H1 (cell line): Measurements from ENCODE around the gene LIPF. TPM values are rescaled to one million over a fixed set of nuclear protein-coding genes. Genes with fewer than 3 reads are reported as not detected.

Experiments
- CTCF ChIA-PET: fragments of 300-600 bp; sonication (Branson Sonifier 250); formaldehyde crosslinking; loops from one replicate; lab custom pipeline; 2021; ENCODE audit not compliant: partially characterized antibody; lab: Charles Lee
- POLR2A ChIA-PET: fragments of 300-600 bp; sonication (Branson Sonifier 250); formaldehyde crosslinking; loops from one replicate; lab custom pipeline; 2021; ENCODE audit warnings: inconsistent platforms; ENCODE audit not compliant: partially characterized antibody; lab: Charles Lee
- DNase-seq, 2 experiments: peaks; one replicate each; pipeline versions ENCODE4 v3.0.0 to v3.0.0-alpha.2; 2010 to 2022; ENCODE audit warnings: low spot score in 2 of 2, low read depth in 1 of 2, mixed read lengths in 1 of 2
- FAIRE-seq: peaks from 2 replicates; lab custom pipeline; 2011; peaks lifted over from hg19 to GRCh38; lab: Jason Lieb, UNC
- H2AFZ ChIP-seq: 2 replicates; pipeline ENCODE4 v1.8.1; 2012; ENCODE audit warnings: low read length, inconsistent platforms
- H2AK5ac ChIP-seq: 2 replicates; pipeline ENCODE4 v1.6.1; 2013; ENCODE audit warnings: low read depth, low read length
- H2BK120ac ChIP-seq: replicated peaks from 2 replicates; pipeline ENCODE3; 2013; ENCODE audit warnings: low read depth, low read length, inconsistent platforms
- H2BK12ac ChIP-seq: 2 replicates; pipeline ENCODE4 v1.6.1; 2013; ENCODE audit warnings: low read depth, low read length
- H2BK15ac ChIP-seq: 2 replicates; pipeline ENCODE4 v1.6.1; 2013; ENCODE audit warnings: low read length
- H2BK20ac ChIP-seq: 2 replicates; pipeline ENCODE4 v1.6.1; 2013; ENCODE audit warnings: low read length
- H2BK5ac ChIP-seq: 2 replicates; pipeline ENCODE4 v1.6.1; 2013; ENCODE audit warnings: low read depth, low read length
- H3K14ac ChIP-seq: 2 replicates; pipeline ENCODE4 v1.6.1; 2013; ENCODE audit warnings: inconsistent platforms; ENCODE audit not compliant: insufficient read length
- H3K18ac ChIP-seq: 2 replicates; pipeline ENCODE4 v1.6.1; 2013; ENCODE audit warnings: low read length; ENCODE audit errors: extremely low read depth
- H3K23ac ChIP-seq: 2 replicates; pipeline ENCODE4 v1.6.1; 2013; ENCODE audit warnings: inconsistent platforms; ENCODE audit not compliant: insufficient read length
- H3K23me2 ChIP-seq: 2 replicates; pipeline ENCODE4 v1.6.1; 2013; ENCODE audit warnings: low read depth, low read length
- H3K27ac ChIP-seq: 2 replicates; pipeline ENCODE4 v1.6.1; 2011; ENCODE audit warnings: low read depth, low read length, inconsistent platforms
- H3K27me3 ChIP-seq, 4 experiments: replicated peaks in 1 of 4; 1 replicate in 1 of 4; 2 replicates in 3 of 4; pipeline versions ENCODE4 v1.6.1 to v1.8.1; 2011 to 2013; ENCODE audit warnings: low read length in 3 of 4, mild to moderate bottlenecking in 3 of 4, inconsistent platforms in 2 of 4, mixed read lengths in 2 of 4, moderate library complexity in 1 of 4; ENCODE audit not compliant: control insufficient read depth in 3 of 4, insufficient read depth in 3 of 4; ENCODE audit errors: extremely low read depth in 1 of 4
- H3K36me3 ChIP-seq, 4 experiments: 2 replicates each; pipeline versions ENCODE4 v1.6.1 to v1.8.1; 2011 to 2013; ENCODE audit warnings: mild to moderate bottlenecking in 4 of 4, low read length in 3 of 4, moderate library complexity in 2 of 4, control low read depth in 1 of 4, inconsistent platforms in 1 of 4; ENCODE audit not compliant: insufficient read depth in 4 of 4, control insufficient read depth in 2 of 4
- H3K4ac ChIP-seq: replicated peaks from 2 replicates; pipeline ENCODE3; 2013; ENCODE audit warnings: low read length, low read depth, mixed read lengths, inconsistent platforms; ENCODE audit not compliant: insufficient read length
- H3K4me1 ChIP-seq, 4 experiments: replicated peaks in 1 of 4; 1 replicate in 1 of 4; 2 replicates in 3 of 4; pipeline versions ENCODE4 v1.6.1 to v1.8.1; 2011 to 2013; ENCODE audit warnings: low read length in 3 of 4, inconsistent platforms in 2 of 4, mixed read lengths in 1 of 4; ENCODE audit not compliant: insufficient read depth in 4 of 4, control insufficient read depth in 3 of 4
- H3K4me2 ChIP-seq, 2 experiments: 2 replicates each; pipeline versions ENCODE4 v1.6.1 to v1.8.1; 2011 to 2013; ENCODE audit warnings: low read depth in 2 of 2, low read length in 2 of 2, control low read depth in 1 of 2, inconsistent platforms in 1 of 2, mild to moderate bottlenecking in 1 of 2; ENCODE audit not compliant: insufficient read depth in 1 of 2
- H3K4me3 ChIP-seq, 4 experiments: fragments of 200-600, 300-600 bp in 1 of 4; sonication (generic), shearing (Covaris generic), sonication (Bioruptor Twin) in 1 of 4; 2 replicates each; pipeline versions ENCODE4 v1.5.1 to v1.8.1; 2011 to 2016; ENCODE audit warnings: low read length in 4 of 4, low read depth in 3 of 4, control low read depth in 2 of 4, inconsistent platforms in 2 of 4, mild to moderate bottlenecking in 2 of 4, mixed read lengths in 1 of 4, moderate library complexity in 1 of 4; ENCODE audit not compliant: insufficient read depth in 2 of 4; ENCODE audit errors: extremely low read depth in 1 of 4
- H3K56ac ChIP-seq: replicated peaks from 2 replicates; pipeline ENCODE3; 2013; ENCODE audit warnings: low read depth, mild to moderate bottlenecking, mixed read lengths, low read length, inconsistent platforms; ENCODE audit not compliant: insufficient read length
- H3K79me1 ChIP-seq: 2 replicates; pipeline ENCODE4 v1.6.1; 2013; ENCODE audit warnings: low read depth, low read length, control low read depth
- H3K79me2 ChIP-seq, 2 experiments: 2 replicates each; pipeline versions ENCODE4 v1.6.1 to v1.8.1; 2012 to 2013; ENCODE audit warnings: low read length in 2 of 2, mild to moderate bottlenecking in 2 of 2, inconsistent platforms in 1 of 2; ENCODE audit not compliant: insufficient read depth in 2 of 2, control insufficient read depth in 1 of 2
- H3K9ac ChIP-seq, 4 experiments: replicated peaks in 1 of 4; 1 replicate in 1 of 4; 2 replicates in 3 of 4; pipeline versions ENCODE4 v1.6.1 to v1.8.1; 2011 to 2013; ENCODE audit warnings: low read depth in 3 of 4, low read length in 3 of 4, control low read depth in 2 of 4, mild to moderate bottlenecking in 2 of 4, moderate library complexity in 2 of 4, inconsistent platforms in 1 of 4; ENCODE audit errors: extremely low read depth in 1 of 4
- H3K9me3 ChIP-seq, 2 experiments: 2 replicates each; pipeline versions ENCODE4 v1.6.1 to v1.8.1; 2012 to 2013; ENCODE audit warnings: mild to moderate bottlenecking in 2 of 2, moderate library complexity in 2 of 2, control low read depth in 1 of 2, inconsistent platforms in 1 of 2, low read depth in 1 of 2, low read length in 1 of 2, mixed read lengths in 1 of 2; ENCODE audit not compliant: insufficient read depth in 2 of 2
- H4K20me1 ChIP-seq, 2 experiments: replicated peaks in 1 of 2; 2 replicates each; pipeline versions ENCODE3 to v1.8.1; 2011 to 2013; ENCODE audit warnings: inconsistent platforms in 2 of 2, low read length in 2 of 2, mild to moderate bottlenecking in 1 of 2; ENCODE audit not compliant: insufficient read depth in 2 of 2, control insufficient read depth in 1 of 2
- H4K5ac ChIP-seq: 2 replicates; pipeline ENCODE4 v1.6.1; 2013; ENCODE audit warnings: low read length, low read depth, mixed read lengths, inconsistent platforms; ENCODE audit not compliant: insufficient read length
- H4K8ac ChIP-seq: 2 replicates; pipeline ENCODE4 v1.8.0; 2013; ENCODE audit warnings: mild to moderate bottlenecking, moderate library complexity, low read length, inconsistent platforms; ENCODE audit not compliant: insufficient read depth; ENCODE audit errors: extremely low read depth
- H4K91ac ChIP-seq: replicated peaks from 2 replicates; pipeline ENCODE3; 2013; ENCODE audit warnings: low read length, mixed read lengths, inconsistent platforms; ENCODE audit not compliant: insufficient read length
- CHD2 ChIP-seq: IDR thresholded peaks from 2 replicates; pipeline ENCODE4 v1.6.1; 2012; ENCODE audit warnings: low read length, improper control_type of control experiment
- POLR2A ChIP-seq, 2 experiments: IDR thresholded peaks; 1 replicate in 1 of 2; 2 replicates in 1 of 2; pipeline ENCODE4 v1.6.1; 2011; ENCODE audit warnings: low read depth in 2 of 2, low read length in 2 of 2, mild to moderate bottlenecking in 2 of 2; ENCODE audit errors: control extremely low read depth in 1 of 2
- POLR2AphosphoS5 ChIP-seq: IDR thresholded peaks from 2 replicates; pipeline ENCODE4 v1.6.1; 2011; ENCODE audit warnings: low read depth, low read length
- SP4 ChIP-seq: IDR thresholded peaks from 2 replicates; pipeline ENCODE4 v1.6.1; 2012; ENCODE audit warnings: low read length, inconsistent platforms
- ZNF274 ChIP-seq: IDR thresholded peaks from 2 replicates; pipeline ENCODE4 v1.7.0; 2012; ENCODE audit warnings: low read length, borderline replicate concordance; ENCODE audit errors: extremely low read depth
- WGBS, 2 experiments: shearing (Covaris generic) in 1 of 2; methylation state at CpG; one replicate each; pipeline versions ENCODE4 v1.1.6 to v1.1.7; 2013 to 2015; ENCODE audit warnings: low lambda C conversion rate in 2 of 2, mixed read lengths in 2 of 2, inconsistent platforms in 1 of 2, low coverage in 1 of 2, missing lambda C conversion rate in 1 of 2; ENCODE audit not compliant: insufficient replicate concordance in 2 of 2, insufficient coverage in 1 of 2, insufficient read length in 1 of 2; ENCODE audit errors: extremely low coverage in 1 of 2, missing lambda C conversion rate in 1 of 2; 5-methylcytosine and 5-hydroxymethylcytosine counted together
- polyA plus RNA-seq, 7 experiments: library from polyadenylated mRNA; depleted of rRNA in 3 of 7; stranded (reverse) in 5 of 7; unstranded in 2 of 7; fragments of >200 nt in 5 of 7; fragments of 200-250 nt in 2 of 7; gene quantifications; 1 replicate in 5 of 7; 2 replicates in 1 of 7; 4 replicates in 1 of 7; pipeline versions ENCODE4 v1.2.1 to v1.2.3, GENCODE V29; 2011 to 2013; ENCODE audit warnings: missing spikeins in 2 of 7, mixed read lengths in 2 of 7
- total RNA-seq: library from RNA; stranded (reverse); fragmentation: NEBNext Ultra II Directional; extraction: Animal tissue kit (Norgen Biotek cat#: 25700); gene quantifications from 2 replicates; pipeline ENCODE4 v1.2.1, GENCODE V29; 2021

The LIPF gene
- total and polyA plus RNA-seq, 2 of the 8 experiments (the other 6 are each of a cell fraction or from before 2014, with no cell fraction given): not detected

- Histone ChIP-seq H3K56ac (no peak overlapping the region), H3K79me2 (no peaks in the 10 kb centered on the region), H3K4ac (no peak overlapping the region), H3K23ac (no peak overlapping the region), H3K4me2 (no peak overlapping the region), H2BK5ac (no peak overlapping the region), H3K14ac (no peak overlapping the region), H3K4me3 (no peak overlapping the region), H3K18ac (no peak overlapping the region), H3K27ac (no peak overlapping the region), H4K20me1 (no peaks in the 10 kb centered on the region), H3K36me3 (no peaks in the 10 kb centered on the region), H4K5ac (no peak overlapping the region), H2BK12ac (no peak overlapping the region), H2BK120ac (no peak overlapping the region), H4K8ac (no peak overlapping the region), H3K27me3 (no peaks in the 10 kb centered on the region)
- DNase-seq: no peak
- 93% methylated on average over 6 of the region's 6 CpGs; no CpG with 5 or more reads in 1 of the 2 experiments for WGBS, 2 experiments
- POLR2A ChIA-PET: no interaction called here
- TF ChIP-seq ZNF274: no peak
- no peak for TF ChIP-seq POLR2AphosphoS5
- no peak for TF ChIP-seq CHD2
- TF ChIP-seq SP4: no peak
- no peak for TF ChIP-seq POLR2A (IDR thresholded peaks at IDR 0.05; ENCODE audit: control extremely low read depth in 1 of 2, low read depth in 2 of 2, low read length in 2 of 2)
- TF ChIP-seq, all 59 proteins: peak for 0
- CTCF ChIA-PET: interaction anchor here (1.0 to 1.4 kb wide), 2 partner anchors 59 to 74 kb away, joined by 4 read pairs; partner anchors contain the start of gene RNLS
- Histone ChIP-seq H3K9me3 (no peaks in the 10 kb centered on the region; a peak in 1 of 4 replicates), H3K79me1 (no peaks in the 10 kb centered on the region), H2BK20ac (no peak overlapping the region), H3K4me1 (no peaks in the 10 kb centered on the region), H3K23me2 (no peaks in the 10 kb centered on the region), H3K9ac (no peak overlapping the region), H4K91ac (no peak overlapping the region), H2AK5ac (no peak overlapping the region), H2BK15ac (no peak overlapping the region), H2AFZ (no peak overlapping the region)
- FAIRE-seq: no peak
Observed at GRCh38 chr10:88642209-88642608, 22.0 kb upstream of the LIPF start.
